Subcutaneous adipose tissue (tissue), 4 donors: Measurements from ENCODE around the gene RAP1GAP2. TPM values are rescaled to one million over a fixed set of nuclear protein-coding genes. Genes with fewer than 3 reads are reported as not detected.

Experiments
- total RNA-seq, 4 donors: library from RNA; depleted of rRNA; stranded (reverse); fragments of >200 nt; gene quantifications; one replicate each; pipeline ENCODE4 v1.1.0, GENCODE V29; 2016
- TF ChIP-seq, protein P1 (sequence below): fragments of 450-650 bp; IDR thresholded peaks from one replicate; pipeline ENCODE4 v1.5.1; 2016; ENCODE audit warnings: low read depth, mild to moderate bottlenecking, control low read depth, antibody characterized with exemption, moderate library complexity

The RAP1GAP2 gene
- total RNA-seq, 4 donors from 2014 or later, result 1.9 to 6.1 (median 3.4) TPM

DNA sequence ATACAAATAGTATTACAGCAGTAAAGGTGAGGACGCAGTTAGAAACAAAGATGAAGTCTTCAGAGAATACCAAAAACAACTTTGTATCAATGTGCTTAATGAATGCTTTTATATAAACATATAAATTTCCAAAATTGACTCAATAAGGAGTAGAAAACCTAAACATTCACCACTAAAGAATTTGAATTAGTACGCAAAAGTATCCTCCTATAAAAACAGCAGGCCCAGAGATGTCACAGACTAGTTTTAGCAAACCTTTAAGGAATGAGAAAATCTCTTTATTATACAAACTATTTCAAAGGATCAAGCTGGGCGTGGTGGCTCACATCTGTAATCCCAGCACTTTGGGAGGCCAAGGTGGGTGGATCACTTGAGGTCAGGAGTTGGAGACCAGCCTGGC, 180.9 kb downstream of the RAP1GAP2 start:
- TF ChIP-seq, protein P1, sequence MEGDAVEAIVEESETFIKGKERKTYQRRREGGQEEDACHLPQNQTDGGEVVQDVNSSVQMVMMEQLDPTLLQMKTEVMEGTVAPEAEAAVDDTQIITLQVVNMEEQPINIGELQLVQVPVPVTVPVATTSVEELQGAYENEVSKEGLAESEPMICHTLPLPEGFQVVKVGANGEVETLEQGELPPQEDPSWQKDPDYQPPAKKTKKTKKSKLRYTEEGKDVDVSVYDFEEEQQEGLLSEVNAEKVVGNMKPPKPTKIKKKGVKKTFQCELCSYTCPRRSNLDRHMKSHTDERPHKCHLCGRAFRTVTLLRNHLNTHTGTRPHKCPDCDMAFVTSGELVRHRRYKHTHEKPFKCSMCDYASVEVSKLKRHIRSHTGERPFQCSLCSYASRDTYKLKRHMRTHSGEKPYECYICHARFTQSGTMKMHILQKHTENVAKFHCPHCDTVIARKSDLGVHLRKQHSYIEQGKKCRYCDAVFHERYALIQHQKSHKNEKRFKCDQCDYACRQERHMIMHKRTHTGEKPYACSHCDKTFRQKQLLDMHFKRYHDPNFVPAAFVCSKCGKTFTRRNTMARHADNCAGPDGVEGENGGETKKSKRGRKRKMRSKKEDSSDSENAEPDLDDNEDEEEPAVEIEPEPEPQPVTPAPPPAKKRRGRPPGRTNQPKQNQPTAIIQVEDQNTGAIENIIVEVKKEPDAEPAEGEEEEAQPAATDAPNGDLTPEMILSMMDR, result no peak

DNA sequence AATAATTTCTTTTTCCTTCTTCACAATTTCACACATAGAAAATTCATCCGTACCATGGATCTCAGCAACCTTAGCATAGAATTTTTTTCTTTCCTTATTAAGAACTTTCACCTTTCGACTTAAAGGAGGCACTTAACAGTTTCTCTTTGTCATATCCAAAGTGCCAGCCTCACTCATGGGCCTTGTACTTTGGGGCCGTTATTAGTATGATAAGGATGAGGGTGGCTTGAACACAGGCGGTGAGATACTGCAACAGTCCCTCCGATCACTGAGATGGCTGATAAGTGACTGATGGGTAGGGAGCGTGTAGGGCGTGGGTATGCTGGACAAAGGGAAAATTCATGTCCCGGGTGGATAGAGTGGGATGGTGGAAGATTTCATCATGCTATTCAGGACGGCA, 181.9 kb downstream of the RAP1GAP2 start:
- TF ChIP-seq, protein P1, result no peak

DNA sequence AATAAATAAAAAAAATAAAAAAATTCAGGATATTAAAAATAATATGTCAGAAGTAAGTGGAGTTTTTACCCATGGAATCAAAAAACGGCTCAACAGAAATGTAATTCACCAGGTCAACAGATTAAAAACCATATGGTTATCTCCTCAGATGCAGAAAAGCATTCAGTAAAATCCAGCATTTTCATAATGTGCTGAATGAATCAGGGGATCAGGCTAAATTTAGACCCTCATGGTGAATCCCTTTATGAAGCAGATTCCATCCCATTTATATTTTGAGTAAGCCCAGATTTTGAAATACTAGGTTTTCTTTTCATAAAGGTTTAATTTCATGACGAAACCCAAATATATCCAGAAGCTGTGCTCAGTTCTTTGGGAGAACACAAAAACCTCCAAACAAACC, 182.8 kb downstream of the RAP1GAP2 start:
- TF ChIP-seq, protein P1, result no peak

DNA sequence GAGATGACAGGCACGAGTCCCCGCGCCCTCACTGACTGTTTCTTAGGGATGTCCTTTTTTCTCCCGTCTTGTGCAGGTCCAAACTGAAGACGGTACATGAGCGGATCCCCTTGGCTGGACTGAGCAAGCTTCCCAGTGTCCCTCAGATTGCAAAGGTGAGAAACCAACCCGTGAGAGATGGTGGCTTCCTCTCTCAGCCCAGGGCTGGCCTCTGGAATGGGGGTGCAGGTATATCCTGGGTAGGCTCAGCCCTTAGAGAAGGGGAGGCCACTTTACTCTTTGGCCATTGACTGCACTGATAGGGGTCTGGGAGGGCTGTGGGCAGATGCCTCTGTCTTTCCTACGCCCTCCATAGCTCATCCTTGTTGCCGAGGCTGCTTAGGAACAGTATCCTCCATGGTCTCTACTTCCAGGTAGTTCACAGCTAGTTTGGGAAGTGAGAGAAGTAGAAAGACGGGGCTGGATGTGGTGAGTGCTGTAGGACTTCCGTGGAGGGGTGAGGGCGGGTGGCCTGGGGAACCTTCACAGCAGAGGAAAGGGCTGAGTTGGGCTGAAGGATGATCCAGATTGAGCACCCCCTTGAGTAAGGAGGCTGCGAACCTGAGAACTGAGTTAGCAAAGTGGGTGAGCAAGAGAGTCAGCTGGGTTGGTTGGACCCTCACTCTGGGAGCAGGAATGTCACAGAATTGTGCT, 184.1 kb downstream of the RAP1GAP2 start:
- TF ChIP-seq, protein P1, result no peak

DNA sequence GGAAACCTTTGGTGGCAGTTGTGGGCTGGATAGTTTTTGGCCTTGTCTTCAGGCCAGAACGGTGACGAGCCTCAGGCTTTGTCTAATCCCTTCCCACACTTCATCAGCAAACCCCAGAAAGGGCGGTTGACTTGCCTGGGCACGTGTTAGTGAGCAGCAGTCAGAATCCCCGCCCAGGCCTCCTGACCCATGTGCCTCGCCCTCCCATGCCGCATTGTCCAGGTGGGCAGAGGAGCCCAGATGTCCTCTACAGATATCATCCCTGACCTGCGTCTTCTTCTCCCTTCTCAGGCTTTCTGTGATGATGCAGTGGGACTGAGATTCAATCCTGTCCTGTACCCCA, 184.6 kb downstream of the RAP1GAP2 start:
- TF ChIP-seq, protein P1, result no peak

DNA sequence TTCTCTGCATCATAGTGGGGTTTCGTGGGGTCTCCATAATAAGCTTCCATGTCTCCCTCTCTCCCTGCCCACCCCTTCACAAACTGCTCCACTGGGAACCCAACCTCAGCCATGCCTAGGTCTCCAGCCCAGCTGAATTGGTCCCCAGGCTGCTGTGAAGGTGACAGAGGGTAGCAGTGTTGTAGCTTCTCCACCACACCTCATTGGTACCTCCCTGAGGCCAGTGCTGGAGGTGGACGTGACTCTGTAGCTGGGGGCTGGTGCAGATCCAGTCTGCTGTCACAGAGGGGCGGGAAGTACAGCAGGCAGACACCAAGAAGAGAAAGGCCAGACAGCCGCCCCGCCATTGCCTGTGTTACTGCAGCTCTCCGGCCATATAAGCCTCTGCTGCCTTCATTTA, 185.1 kb downstream of the RAP1GAP2 start:
- TF ChIP-seq, protein P1, result no peak

DNA sequence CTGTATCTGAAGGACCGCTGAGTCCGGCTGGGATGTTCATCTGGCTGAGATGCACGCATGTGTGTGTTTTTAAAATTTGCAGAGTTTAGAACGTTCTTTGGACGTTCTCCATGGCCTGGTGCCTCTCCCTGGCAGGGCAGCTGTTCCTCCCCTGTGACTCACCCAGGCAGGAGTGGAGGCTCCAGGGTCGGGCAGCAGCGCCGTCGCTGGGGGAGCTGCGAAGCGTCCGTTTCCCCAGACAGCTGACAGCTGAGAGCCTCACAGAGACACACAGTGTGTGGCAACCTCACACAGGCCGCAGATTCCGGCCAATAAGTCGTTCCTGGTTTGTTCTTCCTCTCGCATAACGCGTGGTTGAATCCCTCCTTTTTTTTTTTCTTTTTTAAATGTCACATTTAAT, 186.6 kb downstream of the RAP1GAP2 start:
- TF ChIP-seq, protein P1, result no peak
